ENCODE results near the gene MROH9. TPM values are rescaled to one million over a fixed set of nuclear protein-coding genes. Genes with fewer than 3 reads are reported as not detected.

The MROH9 gene
- total RNA-seq, 3 donors from 2014 or later (not counting 1 experiment from before 2014, with no cell fraction given), result not detected

GRCh38 chr1:170929412-170929834, 5.9 kb upstream of the MROH9 start:
- H3K36me3 Mint-ChIP-seq, result no peaks in the 10 kb centered on the region
- H3K9me3 Mint-ChIP-seq, result no peaks in the 10 kb centered on the region
- no peaks in the 10 kb centered on the region for H3K27me3 ChIP-seq (ENCODE audit: control insufficient read depth, insufficient read depth, low read length)
- peaks cover 0 to 4% of the 10 kb centered on the region in 2 donors for H3K27me3 Mint-ChIP-seq (ENCODE audit: low read depth in 2 of 2)
- no peak overlapping the region for H3K4me3 ChIP-seq (ENCODE audit: low read length)
- no peaks in the 10 kb centered on the region for H3K9me3 ChIP-seq (ENCODE audit: control insufficient read depth, insufficient read depth, low read length)
- no peak for DNase-seq
- TF ChIP-seq, protein P1, sequence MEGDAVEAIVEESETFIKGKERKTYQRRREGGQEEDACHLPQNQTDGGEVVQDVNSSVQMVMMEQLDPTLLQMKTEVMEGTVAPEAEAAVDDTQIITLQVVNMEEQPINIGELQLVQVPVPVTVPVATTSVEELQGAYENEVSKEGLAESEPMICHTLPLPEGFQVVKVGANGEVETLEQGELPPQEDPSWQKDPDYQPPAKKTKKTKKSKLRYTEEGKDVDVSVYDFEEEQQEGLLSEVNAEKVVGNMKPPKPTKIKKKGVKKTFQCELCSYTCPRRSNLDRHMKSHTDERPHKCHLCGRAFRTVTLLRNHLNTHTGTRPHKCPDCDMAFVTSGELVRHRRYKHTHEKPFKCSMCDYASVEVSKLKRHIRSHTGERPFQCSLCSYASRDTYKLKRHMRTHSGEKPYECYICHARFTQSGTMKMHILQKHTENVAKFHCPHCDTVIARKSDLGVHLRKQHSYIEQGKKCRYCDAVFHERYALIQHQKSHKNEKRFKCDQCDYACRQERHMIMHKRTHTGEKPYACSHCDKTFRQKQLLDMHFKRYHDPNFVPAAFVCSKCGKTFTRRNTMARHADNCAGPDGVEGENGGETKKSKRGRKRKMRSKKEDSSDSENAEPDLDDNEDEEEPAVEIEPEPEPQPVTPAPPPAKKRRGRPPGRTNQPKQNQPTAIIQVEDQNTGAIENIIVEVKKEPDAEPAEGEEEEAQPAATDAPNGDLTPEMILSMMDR (IDR thresholded peaks at IDR 0.05), result no peak
- intact Hi-C loops (cut with micrococcal nuclease), result no loop called here
- WGBS (ENCODE audit: insufficient coverage), result 80% methylated on average over 3 of the region's 4 CpGs
- no peaks in the 10 kb centered on the region for H3K4me1 Mint-ChIP-seq
- H3K4me1 ChIP-seq (ENCODE audit: control insufficient read depth, insufficient read depth, low read length), result no peaks in the 10 kb centered on the region
- H3K36me3 ChIP-seq (ENCODE audit: control insufficient read depth, insufficient read depth, low read length), result no peaks in the 10 kb centered on the region
- ATAC-seq, result no peak
- no peak overlapping the region for H3K27ac ChIP-seq (ENCODE audit: low read length)
- H3K4me3 Mint-ChIP-seq, result no peak overlapping the region
- no peak overlapping the region for H3K27ac Mint-ChIP-seq

DNA sequence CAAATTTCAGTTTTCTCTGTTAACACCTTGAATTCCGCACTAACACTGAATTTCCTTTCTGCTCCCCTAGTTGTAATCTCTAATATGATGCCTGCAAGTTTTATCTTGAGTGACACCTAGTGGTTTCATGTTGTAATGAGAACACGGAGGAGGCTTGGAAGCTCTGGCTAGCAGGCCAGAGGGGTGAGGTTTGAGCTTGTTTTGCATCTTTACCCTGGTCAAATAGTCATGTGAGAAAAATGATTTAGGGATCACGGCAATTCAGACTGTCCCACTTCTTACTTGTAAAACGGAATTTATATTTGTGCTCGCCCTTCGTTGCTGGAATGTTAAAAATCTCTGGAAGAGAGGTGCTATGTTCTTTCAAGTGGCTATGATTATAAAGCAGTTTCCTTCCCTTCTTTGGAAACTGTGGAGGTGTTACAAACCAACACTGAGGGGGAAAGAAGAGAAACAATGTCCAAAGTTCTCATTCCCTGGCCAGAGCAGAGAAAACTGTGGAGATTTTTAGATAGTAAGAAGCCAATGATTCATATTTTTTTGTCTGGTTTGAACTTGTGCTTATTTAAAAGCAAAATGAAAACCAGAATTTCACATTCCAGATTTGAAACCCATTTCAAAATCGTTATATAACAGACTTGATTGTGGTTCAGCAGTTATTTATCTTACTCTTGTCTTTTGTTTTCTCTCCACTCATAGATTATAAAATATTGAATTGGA, 5.3 kb upstream of the MROH9 start:
- ATAC-seq, result peak; percentile 40 to 84 (median 57)
- intact Hi-C loops (cut with micrococcal nuclease), result no loop called here
- no peaks in the 10 kb centered on the region for H3K36me3 ChIP-seq (ENCODE audit: control insufficient read depth, insufficient read depth, low read length)
- Mint-ChIP-seq H3K36me3 (no peaks in the 10 kb centered on the region), H3K4me3 (no peak overlapping the region), H3K4me1 (no peaks in the 10 kb centered on the region), H3K9me3 (no peaks in the 10 kb centered on the region), H3K27me3 (ENCODE audit: low read depth in 2 of 2) (peaks cover 0 to 4% of the 10 kb centered on the region in 2 donors), H3K27ac (no peak overlapping the region)
- TF ChIP-seq, protein P1 (IDR thresholded peaks at IDR 0.05), result peak; percentile 65
- no peaks in the 10 kb centered on the region for H3K27me3 ChIP-seq (ENCODE audit: control insufficient read depth, insufficient read depth, low read length)
- H3K4me3 ChIP-seq (ENCODE audit: low read length), result no peak overlapping the region
- 26% methylated on average over 6 of the region's 7 CpGs for WGBS (ENCODE audit: insufficient coverage)
- no peak overlapping the region for H3K27ac ChIP-seq (ENCODE audit: low read length)
- H3K4me1 ChIP-seq (ENCODE audit: control insufficient read depth, insufficient read depth, low read length), result no peaks in the 10 kb centered on the region
- DNase-seq, result peak in 1 of 2 donors; percentile 58
- no peaks in the 10 kb centered on the region for H3K9me3 ChIP-seq (ENCODE audit: control insufficient read depth, insufficient read depth, low read length)

DNA sequence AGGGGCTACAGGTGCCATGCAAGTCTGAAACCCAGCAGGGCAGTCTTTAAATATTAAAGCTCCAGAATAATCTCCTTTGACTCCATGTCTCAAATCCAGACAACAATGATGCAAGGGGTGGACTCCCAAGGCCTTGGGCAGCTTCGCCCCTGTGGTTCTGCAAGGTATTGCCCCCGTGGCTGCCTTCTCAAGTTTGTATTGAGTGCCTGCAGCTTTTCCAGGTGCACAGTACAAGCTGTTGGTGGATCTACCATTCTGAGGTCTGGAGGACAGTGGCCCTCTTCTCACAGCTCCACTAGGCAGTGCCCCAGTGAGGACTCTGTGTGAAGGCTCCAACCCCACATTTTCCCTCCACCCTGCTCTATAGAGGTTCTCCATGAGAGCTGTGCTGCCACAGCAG, 3.7 kb upstream of the MROH9 start:
- H3K4me3 Mint-ChIP-seq, result no peak overlapping the region
- H3K4me1 ChIP-seq (ENCODE audit: control insufficient read depth, insufficient read depth, low read length), result no peaks in the 10 kb centered on the region
- H3K27me3 ChIP-seq (ENCODE audit: control insufficient read depth, insufficient read depth, low read length), result no peaks in the 10 kb centered on the region
- no peak overlapping the region for H3K4me3 ChIP-seq (ENCODE audit: low read length)
- ATAC-seq (no peak), DNase-seq (no peak)
- no peak overlapping the region for H3K27ac ChIP-seq (ENCODE audit: low read length)
- no peaks in the 10 kb centered on the region for H3K36me3 Mint-ChIP-seq
- TF ChIP-seq, protein P1 (IDR thresholded peaks at IDR 0.05), result no peak
- H3K4me1 Mint-ChIP-seq, result no peaks in the 10 kb centered on the region
- H3K27me3 Mint-ChIP-seq (ENCODE audit: low read depth in 2 of 2), result peaks cover 0 to 4% of the 10 kb centered on the region in 2 donors
- H3K27ac Mint-ChIP-seq, result no peak overlapping the region
- intact Hi-C loops (cut with micrococcal nuclease), result no loop called here
- no peaks in the 10 kb centered on the region for H3K36me3 ChIP-seq (ENCODE audit: control insufficient read depth, insufficient read depth, low read length)
- no peaks in the 10 kb centered on the region for H3K9me3 ChIP-seq (ENCODE audit: control insufficient read depth, insufficient read depth, low read length)
- H3K9me3 Mint-ChIP-seq, result no peaks in the 10 kb centered on the region
- WGBS (ENCODE audit: insufficient coverage), result 83% methylated on average over 2 of the region's 2 CpGs

DNA sequence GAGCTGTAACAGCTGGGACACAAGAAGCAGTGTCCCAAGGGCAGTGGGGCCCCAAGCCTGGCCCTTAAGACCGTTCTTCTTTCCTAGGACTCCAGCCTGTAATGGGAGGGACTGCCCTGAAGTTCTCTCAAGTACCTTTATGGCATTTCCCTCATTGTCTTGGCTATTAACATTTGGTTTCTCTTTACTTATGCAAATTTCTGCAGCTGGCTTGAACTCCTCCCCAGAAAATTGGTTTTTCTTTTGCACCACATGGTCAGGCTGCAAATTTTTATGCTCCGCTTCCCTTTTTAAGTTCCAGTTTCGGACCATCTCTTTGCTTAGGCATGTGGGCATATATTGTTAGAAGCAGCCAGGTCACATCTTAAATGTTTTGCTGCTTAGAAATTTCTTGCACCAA, 3.1 kb upstream of the MROH9 start:
- H3K27me3 Mint-ChIP-seq (ENCODE audit: low read depth in 2 of 2), result peaks cover 0 to 4% of the 10 kb centered on the region in 2 donors
- no peaks in the 10 kb centered on the region for H3K27me3 ChIP-seq (ENCODE audit: control insufficient read depth, insufficient read depth, low read length)
- H3K9me3 Mint-ChIP-seq, result no peaks in the 10 kb centered on the region
- WGBS (ENCODE audit: insufficient coverage), result 68% methylated on average over 3 of the region's 3 CpGs
- no peaks in the 10 kb centered on the region for H3K4me1 ChIP-seq (ENCODE audit: control insufficient read depth, insufficient read depth, low read length)
- no peak overlapping the region for H3K4me3 Mint-ChIP-seq
- no peaks in the 10 kb centered on the region for H3K36me3 ChIP-seq (ENCODE audit: control insufficient read depth, insufficient read depth, low read length)
- TF ChIP-seq, protein P1 (IDR thresholded peaks at IDR 0.05), result no peak
- no peak overlapping the region for H3K27ac ChIP-seq (ENCODE audit: low read length)
- intact Hi-C loops (cut with micrococcal nuclease), result no loop called here
- ATAC-seq (no peak), DNase-seq (no peak)
- no peaks in the 10 kb centered on the region for H3K9me3 ChIP-seq (ENCODE audit: control insufficient read depth, insufficient read depth, low read length)
- no peak overlapping the region for H3K27ac Mint-ChIP-seq
- no peaks in the 10 kb centered on the region for H3K36me3 Mint-ChIP-seq
- H3K4me3 ChIP-seq (ENCODE audit: low read length), result no peak overlapping the region
- no peaks in the 10 kb centered on the region for H3K4me1 Mint-ChIP-seq

Measured in natural killer cell (primary cell).